Adrenal gland (tissue), 5 donors: ENCODE results near the gene LBX2.

Experiments
- POLR2A ChIP-seq, 2 donors: fragments of 450-650 bp; IDR thresholded peaks; one replicate each; pipeline ENCODE4 v1.6.1; 2017; ENCODE audit warnings: antibody characterized with exemption in 2 of 2, mild to moderate bottlenecking in 2 of 2, moderate library complexity in 1 of 2
- TF ChIP-seq, protein P1 (sequence below), 6 experiments: fragments of 450-650 bp in 4 of 6; fragments of 200-600 bp in 2 of 6; sonication (generic) in 1 of 6; IDR thresholded peaks; 1 replicate in 5 of 6; 2 replicates in 1 of 6; pipeline versions ENCODE4 v1.5.1 to v1.8.0; 2016 to 2021; ENCODE audit warnings: antibody characterized with exemption in 6 of 6, mild to moderate bottlenecking in 2 of 6, moderate library complexity in 1 of 6
- donor health status: DM: no; HTN: no; CAD: no.

- TF ChIP-seq, protein P1, sequence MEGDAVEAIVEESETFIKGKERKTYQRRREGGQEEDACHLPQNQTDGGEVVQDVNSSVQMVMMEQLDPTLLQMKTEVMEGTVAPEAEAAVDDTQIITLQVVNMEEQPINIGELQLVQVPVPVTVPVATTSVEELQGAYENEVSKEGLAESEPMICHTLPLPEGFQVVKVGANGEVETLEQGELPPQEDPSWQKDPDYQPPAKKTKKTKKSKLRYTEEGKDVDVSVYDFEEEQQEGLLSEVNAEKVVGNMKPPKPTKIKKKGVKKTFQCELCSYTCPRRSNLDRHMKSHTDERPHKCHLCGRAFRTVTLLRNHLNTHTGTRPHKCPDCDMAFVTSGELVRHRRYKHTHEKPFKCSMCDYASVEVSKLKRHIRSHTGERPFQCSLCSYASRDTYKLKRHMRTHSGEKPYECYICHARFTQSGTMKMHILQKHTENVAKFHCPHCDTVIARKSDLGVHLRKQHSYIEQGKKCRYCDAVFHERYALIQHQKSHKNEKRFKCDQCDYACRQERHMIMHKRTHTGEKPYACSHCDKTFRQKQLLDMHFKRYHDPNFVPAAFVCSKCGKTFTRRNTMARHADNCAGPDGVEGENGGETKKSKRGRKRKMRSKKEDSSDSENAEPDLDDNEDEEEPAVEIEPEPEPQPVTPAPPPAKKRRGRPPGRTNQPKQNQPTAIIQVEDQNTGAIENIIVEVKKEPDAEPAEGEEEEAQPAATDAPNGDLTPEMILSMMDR (IDR thresholded peaks at IDR 0.05), result no peak
- TF ChIP-seq POLR2A (IDR thresholded peaks at IDR 0.05), result no peak
These were observed 49.0 kb upstream of the LBX2 start for GRCh38 chr2:74548285-74548899.
